ENCODE measurements around the gene LTB4R.

The LTB4R gene

DNA sequence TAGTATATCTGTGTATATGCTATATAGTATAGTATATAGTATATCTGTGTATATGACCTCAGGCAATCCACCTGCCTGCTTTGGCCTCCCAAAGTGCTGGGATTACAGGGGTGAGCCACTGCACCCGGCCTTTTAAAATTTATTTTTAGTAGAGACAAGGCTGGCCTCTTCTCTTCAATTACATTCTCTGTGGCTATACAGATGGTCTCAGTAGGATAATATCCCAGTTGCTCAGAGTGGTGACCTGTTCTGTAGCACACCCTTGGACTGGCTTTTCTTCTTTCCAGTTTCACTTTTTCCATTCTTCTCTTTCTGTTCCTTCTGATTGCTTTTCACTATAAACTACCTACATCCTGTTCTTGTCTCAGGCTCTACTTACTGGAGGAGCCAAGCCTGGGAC lies 53.5 kb downstream of the LTB4R start:
- Histone ChIP-seq H3K9me3 (no peaks in the 10 kb centered on the region), H3K4me1 (peaks cover 0 to 26% (median 16%) of the 10 kb centered on the region in 4 donors), H3K4me3 (no peak overlapping the region), H3K27ac (peak overlapping the region; percentile 97 to 98), H3K36me3 (no peaks in the 10 kb centered on the region), H3K27me3 (no peaks in the 10 kb centered on the region)
- TF ChIP-seq, protein P1, sequence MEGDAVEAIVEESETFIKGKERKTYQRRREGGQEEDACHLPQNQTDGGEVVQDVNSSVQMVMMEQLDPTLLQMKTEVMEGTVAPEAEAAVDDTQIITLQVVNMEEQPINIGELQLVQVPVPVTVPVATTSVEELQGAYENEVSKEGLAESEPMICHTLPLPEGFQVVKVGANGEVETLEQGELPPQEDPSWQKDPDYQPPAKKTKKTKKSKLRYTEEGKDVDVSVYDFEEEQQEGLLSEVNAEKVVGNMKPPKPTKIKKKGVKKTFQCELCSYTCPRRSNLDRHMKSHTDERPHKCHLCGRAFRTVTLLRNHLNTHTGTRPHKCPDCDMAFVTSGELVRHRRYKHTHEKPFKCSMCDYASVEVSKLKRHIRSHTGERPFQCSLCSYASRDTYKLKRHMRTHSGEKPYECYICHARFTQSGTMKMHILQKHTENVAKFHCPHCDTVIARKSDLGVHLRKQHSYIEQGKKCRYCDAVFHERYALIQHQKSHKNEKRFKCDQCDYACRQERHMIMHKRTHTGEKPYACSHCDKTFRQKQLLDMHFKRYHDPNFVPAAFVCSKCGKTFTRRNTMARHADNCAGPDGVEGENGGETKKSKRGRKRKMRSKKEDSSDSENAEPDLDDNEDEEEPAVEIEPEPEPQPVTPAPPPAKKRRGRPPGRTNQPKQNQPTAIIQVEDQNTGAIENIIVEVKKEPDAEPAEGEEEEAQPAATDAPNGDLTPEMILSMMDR (IDR thresholded peaks at IDR 0.05): no peak
- no peak for DNase-seq
- intact Hi-C loops (cut with DNase I; ENCODE audit: low total_unique reads): no loop called here

- DNase-seq: peak; percentile 86 to 93
- Histone ChIP-seq H3K27me3 (no peaks in the 10 kb centered on the region), H3K36me3 (peaks cover 0 to 4% (median 0%) of the 10 kb centered on the region in 3 donors), H3K4me1 (peaks cover 0 to 32% (median 20%) of the 10 kb centered on the region in 4 donors), H3K4me3 (peak overlapping the region; percentile 74 to 84), H3K27ac (peak overlapping the region; percentile 97 to 98), H3K9me3 (no peaks in the 10 kb centered on the region)
- intact Hi-C loops (cut with DNase I; ENCODE audit: low total_unique reads): loop anchor here (2.0 kb wide), 1 partner anchor 65 kb away; no protein-coding TSS in a partner anchor
- TF ChIP-seq, protein P1 (IDR thresholded peaks at IDR 0.05): peak; percentile 85 to 87
These were observed 54.5 kb downstream of the LTB4R start for GRCh38 chr14:24365600-24366412.

- intact Hi-C loops (cut with DNase I; ENCODE audit: low total_unique reads): loop anchor here (2.0 kb wide), 1 partner anchor 64 kb away; no protein-coding TSS in a partner anchor
- no peaks in the 10 kb centered on the region for H3K27me3 ChIP-seq
- no peaks in the 10 kb centered on the region for H3K9me3 ChIP-seq
- peak overlapping the region; percentile 97 to 98 for H3K27ac ChIP-seq
- TF ChIP-seq, protein P1 (IDR thresholded peaks at IDR 0.05): no peak
- peak overlapping the region; percentile 74 to 84 for H3K4me3 ChIP-seq
- H3K4me1 ChIP-seq: peaks cover 0 to 32% (median 20%) of the 10 kb centered on the region in 4 donors
- H3K36me3 ChIP-seq: peaks cover 0 to 4% (median 0%) of the 10 kb centered on the region in 3 donors
- DNase-seq: no peak
These were observed 55.1 kb downstream of the LTB4R start for GRCh38 chr14:24366413-24366720.

GRCh38 chr14:24366721-24367513 lies 55.6 kb downstream of the LTB4R start:
- H3K9me3 ChIP-seq: no peaks in the 10 kb centered on the region
- peaks cover 0 to 32% (median 20%) of the 10 kb centered on the region in 4 donors for H3K4me1 ChIP-seq
- TF ChIP-seq, protein P1 (IDR thresholded peaks at IDR 0.05): no peak
- H3K27me3 ChIP-seq: no peaks in the 10 kb centered on the region
- peak overlapping the region; percentile 97 to 98 for H3K27ac ChIP-seq
- intact Hi-C loops (cut with DNase I; ENCODE audit: low total_unique reads): loop anchor here (2.0 kb wide), 1 partner anchor 64 kb away; no protein-coding TSS in a partner anchor
- H3K36me3 ChIP-seq: peaks cover 0 to 4% (median 2%) of the 10 kb centered on the region in 3 donors
- H3K4me3 ChIP-seq: peak overlapping the region; percentile 74 to 84
- DNase-seq: peak; percentile 90 to 98
